Stomach (tissue), 9 donors: ENCODE measurements around the gene ATP11A. TPM values are rescaled to one million over a fixed set of nuclear protein-coding genes. Genes with fewer than 3 reads are reported as not detected.
A peak's percentile ranks its signal among the peaks of the same experiment; 100 is the strongest.

Source experiments
- DNase-seq, 2 donors: peaks; one replicate each; pipeline versions ENCODE4 v3.0.0 to v3.0.0-alpha.2; 2013 to 2019
- H3K27ac ChIP-seq, 5 donors: fragments of 200-600 bp in 4 of 5; sonication (generic) in 4 of 5; one replicate each; pipeline ENCODE4 v1.5.1; 2013 to 2019; ENCODE audit warnings: mild to moderate bottlenecking in 1 of 5, moderate library complexity in 1 of 5
- H3K27me3 ChIP-seq, 3 donors: fragments of 200-600 bp; sonication (generic); one replicate each; pipeline ENCODE4 v1.5.1; 2017 to 2019; ENCODE audit warnings: mixed run types in 1 of 3
- H3K36me3 ChIP-seq, 4 donors: fragments of 200-600 bp; sonication (generic); 1 replicate in 3 of 4; 2 replicates in 1 of 4; pipeline ENCODE4 v1.5.1; 2016 to 2019
- H3K4me1 ChIP-seq, 4 donors: fragments of 200-600 bp; sonication (generic); one replicate each; pipeline ENCODE4 v1.5.1; 2016 to 2019
- H3K4me3 ChIP-seq, 4 donors: fragments of 200-600 bp; sonication (generic) in 3 of 4; one replicate each; pipeline ENCODE4 v1.5.1; 2016 to 2019; ENCODE audit warnings: mild to moderate bottlenecking in 1 of 4
- H3K9me3 ChIP-seq, 4 donors: fragments of 200-600 bp; sonication (generic); one replicate each; pipeline ENCODE4 v1.5.1; 2016 to 2019
- CTCF ChIP-seq, 7 experiments: fragments of 450-650 bp in 4 of 7; fragments of 200-600 bp in 3 of 7; sonication (generic) in 3 of 7; IDR thresholded peaks; one replicate each; pipeline ENCODE4 v1.5.1; 2016 to 2019; ENCODE audit warnings: antibody characterized with exemption in 7 of 7, control low read depth in 2 of 7, mild to moderate bottlenecking in 1 of 7
- EP300 ChIP-seq: sonication (generic); formaldehyde crosslinking; IDR thresholded peaks from one replicate; pipeline ENCODE4 v1.6.1; 2017; ENCODE audit warnings: antibody characterized with exemption
- POLR2A ChIP-seq, 4 donors: fragments of 450-650 bp; IDR thresholded peaks; one replicate each; pipeline ENCODE4 v1.6.1; 2016; ENCODE audit warnings: antibody characterized with exemption in 4 of 4, control low read depth in 2 of 4, mild to moderate bottlenecking in 1 of 4, moderate library complexity in 1 of 4
- POLR2AphosphoS5 ChIP-seq, 3 donors: sonication (generic); formaldehyde crosslinking; IDR thresholded peaks; one replicate each; pipeline ENCODE4 v1.6.1; 2016; ENCODE audit warnings: antibody characterized with exemption in 3 of 3
- WGBS, 5 donors: extraction: QIAGEN DNeasy Blood & Tissue Kit in 3 of 5; methylation state at CpG; one replicate each; pipeline versions ENCODE4 v1.1.5 to v1.1.7; 2013 to 2018; 5-methylcytosine and 5-hydroxymethylcytosine counted together
- intact Hi-C: fragments of 100-400 bp; cut with DNase I; formaldehyde crosslinking; loops from one replicate; pipeline ENCODE4 v1.15.1; 2023; ENCODE audit warnings: low total_unique reads
- polyA plus RNA-seq, 3 donors: library from polyadenylated mRNA; stranded (reverse); fragments of 200-250 nt; gene quantifications; one replicate each; pipeline ENCODE4 v1.2.3, GENCODE V29; 2013
- total RNA-seq, 5 donors: library from RNA; depleted of rRNA; stranded (reverse); fragments of >200 nt; gene quantifications; one replicate each; pipeline versions ENCODE4 v1.1.0 to v1.2.3, GENCODE V29; 2014 to 2016
- donor health status: healthy with polysubstance abuse.
- donor health status: Bipolar disorder and iron deficiency.
- donor health status: healthy.

The ATP11A gene
- total and polyA plus RNA-seq, 8 donors, result 1.1 to 70.9 (median 12.3) TPM

DNA sequence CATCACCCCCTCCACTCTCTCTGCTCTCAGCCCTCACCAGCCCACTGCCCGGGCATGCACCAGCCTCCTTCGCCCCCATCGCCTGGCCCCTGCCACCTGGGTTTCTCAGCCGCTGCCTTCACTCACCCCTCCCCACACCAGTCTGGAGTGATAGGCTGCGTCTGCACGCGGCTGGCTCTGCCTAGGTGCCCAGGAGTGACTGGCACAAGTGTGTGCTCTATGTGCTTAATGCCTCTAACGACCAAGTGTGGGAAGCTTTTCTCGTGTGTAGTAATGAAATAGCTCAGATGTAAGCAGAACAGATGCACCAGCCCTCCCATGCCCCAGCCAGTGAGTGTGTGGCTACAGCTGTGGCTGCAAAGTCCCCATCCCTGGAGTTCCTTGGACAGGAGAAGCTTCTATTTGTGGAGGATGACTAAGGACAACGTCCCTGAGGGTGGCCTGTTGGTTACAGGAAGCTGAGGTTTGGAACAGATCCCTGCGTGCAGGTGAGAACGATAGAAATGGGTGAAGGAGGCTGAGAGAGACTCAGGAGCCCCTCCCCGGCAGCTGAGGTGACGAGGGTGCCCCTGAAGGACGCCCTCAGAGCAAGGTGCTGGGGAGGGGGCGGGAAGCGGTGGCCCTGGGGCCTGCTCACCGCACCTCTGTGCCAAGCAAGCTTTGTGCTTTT lies 35.6 kb downstream of the ATP11A start:
- DNase-seq, result peak in 1 of 2 donors; percentile 38

DNA sequence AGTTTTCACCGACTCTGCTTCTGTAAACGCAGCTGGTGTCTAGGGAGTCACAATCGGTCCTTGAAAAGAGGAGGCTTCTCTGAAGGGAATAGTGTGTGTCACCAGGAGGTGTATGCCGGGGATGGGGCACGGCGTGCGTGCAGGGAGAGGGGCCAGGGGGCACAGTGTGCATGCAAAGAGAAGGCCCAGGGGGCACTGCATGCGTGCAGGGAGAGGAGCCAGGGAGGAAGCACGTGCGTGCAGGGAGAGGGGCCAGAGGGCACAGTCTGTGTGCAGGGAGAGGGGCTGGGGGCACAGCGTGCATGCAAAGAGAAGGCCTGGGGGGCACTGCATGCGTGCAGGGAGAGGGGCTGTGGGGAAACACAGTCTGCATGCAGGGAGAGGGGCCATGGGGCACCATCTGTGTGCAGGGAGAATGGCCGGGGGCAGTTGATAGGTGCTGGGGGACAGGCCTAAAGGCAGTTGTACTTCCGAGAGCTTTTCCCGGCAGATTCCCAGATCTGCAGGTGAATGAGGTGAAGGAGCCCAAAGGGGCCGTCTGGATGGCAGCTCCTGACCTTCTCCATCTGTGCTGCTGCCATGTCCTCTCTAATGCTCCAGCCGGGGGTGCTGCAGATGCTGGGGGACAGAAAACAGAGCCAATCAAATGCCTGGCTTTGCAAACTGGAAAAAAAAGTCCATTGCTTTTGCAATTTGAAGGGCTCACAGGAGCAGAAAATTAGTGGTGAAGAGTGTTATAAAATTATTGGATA lies 36.4 kb downstream of the ATP11A start:
- no peak for DNase-seq
- Histone ChIP-seq H3K9me3 (no peaks in the 10 kb centered on the region), H3K4me3 (no peak overlapping the region), H3K27me3 (no peaks in the 10 kb centered on the region), H3K27ac (no peak overlapping the region), H3K36me3 (no peaks in the 10 kb centered on the region), H3K4me1 (peaks cover 33 to 61% (median 50%) of the 10 kb centered on the region in 4 donors)
- intact Hi-C loops, result no loop called here
- WGBS, 5 donors, result 59 to 75% (median 61%) methylated on average over 17 of the region's 17 CpGs
- no peak for TF ChIP-seq EP300
- no peak for TF ChIP-seq POLR2A (IDR thresholded peaks at IDR 0.05)
- TF ChIP-seq CTCF (IDR thresholded peaks at IDR 0.05), result no peak
- TF ChIP-seq POLR2AphosphoS5 (IDR thresholded peaks at IDR 0.05), result no peak

More for the DNA sequence above, 35.6 kb downstream of the ATP11A start:
- H3K4me1 ChIP-seq, result peaks cover 33 to 68% (median 55%) of the 10 kb centered on the region in 4 donors
- no peaks in the 10 kb centered on the region for H3K9me3 ChIP-seq
- no peaks in the 10 kb centered on the region for H3K27me3 ChIP-seq
- H3K4me3 ChIP-seq, result no peak overlapping the region
- H3K27ac ChIP-seq, result no peak overlapping the region
- TF ChIP-seq EP300 (no peak), POLR2A (IDR thresholded peaks at IDR 0.05) (no peak), CTCF (IDR thresholded peaks at IDR 0.05) (no peak), POLR2AphosphoS5 (IDR thresholded peaks at IDR 0.05) (no peak)
- intact Hi-C loops, result no loop called here
- H3K36me3 ChIP-seq, result no peaks in the 10 kb centered on the region
- WGBS, 5 donors, result 25 to 47% (median 37%) methylated on average over 16 to 18 of the region's 18 CpGs

GRCh38 chr13:112727581-112727980 lies 37.7 kb downstream of the ATP11A start:
- no peak overlapping the region for H3K4me3 ChIP-seq
- DNase-seq, result no peak
- peaks cover 26 to 47% (median 36%) of the 10 kb centered on the region in 4 donors for H3K4me1 ChIP-seq
- intact Hi-C loops, result no loop called here
- no peaks in the 10 kb centered on the region for H3K27me3 ChIP-seq
- TF ChIP-seq CTCF (IDR thresholded peaks at IDR 0.05) (no peak), POLR2AphosphoS5 (IDR thresholded peaks at IDR 0.05) (no peak), EP300 (no peak), POLR2A (IDR thresholded peaks at IDR 0.05) (no peak)
- H3K27ac ChIP-seq, result peak overlapping the region in 2 of 5 donors; percentile 4 to 20
- 74 to 83% (median 76%) methylated on average over 9 to 17 of the region's 17 CpGs for WGBS, 5 donors
- H3K9me3 ChIP-seq, result no peaks in the 10 kb centered on the region
- H3K36me3 ChIP-seq, result no peaks in the 10 kb centered on the region

GRCh38 chr13:112728375-112729126 lies 38.7 kb downstream of the ATP11A start:
- Histone ChIP-seq H3K9me3 (no peaks in the 10 kb centered on the region), H3K27me3 (no peaks in the 10 kb centered on the region), H3K36me3 (no peaks in the 10 kb centered on the region), H3K4me1 (peaks cover 26 to 44% (median 36%) of the 10 kb centered on the region in 4 donors), H3K4me3 (no peak overlapping the region), H3K27ac (no peak overlapping the region)
- intact Hi-C loops, result no loop called here
- DNase-seq, result no peak
- TF ChIP-seq POLR2AphosphoS5 (IDR thresholded peaks at IDR 0.05) (no peak), EP300 (no peak), POLR2A (IDR thresholded peaks at IDR 0.05) (no peak), CTCF (IDR thresholded peaks at IDR 0.05) (no peak)
- WGBS, 5 donors, result 92 to 96% (median 96%) methylated on average over 34 of the region's 34 CpGs
